Dendritic cell treated with granulocyte-macrophage colony-stimulating factor and Interleukin-4, amounts not matched to agents 40 ng/mL and 50 ng/mL, for 4 days (primary cell): ENCODE measurements around the gene KDM4B.
"Not testable (repeated sequence)": the region's sequence is repeated elsewhere in the genome, so short reads cannot be mapped to it uniquely, and the experiment has no call there.

Experiments used
- H3K27ac Mint-ChIP-seq: one replicate; pipeline ENCODE4 v1.8.0; 2022; ENCODE audit warnings: mild to moderate bottlenecking, mixed read lengths
- H3K27me3 Mint-ChIP-seq: one replicate; pipeline ENCODE4 v1.8.0; 2022; ENCODE audit warnings: mild to moderate bottlenecking, mixed read lengths
- H3K36me3 Mint-ChIP-seq: one replicate; pipeline ENCODE4 v1.8.0; 2022; ENCODE audit warnings: low read depth, mixed read lengths
- H3K4me1 Mint-ChIP-seq: one replicate; pipeline ENCODE4 v1.8.0; 2022; ENCODE audit warnings: low read depth, mixed read lengths
- H3K4me3 Mint-ChIP-seq: one replicate; pipeline ENCODE4 v1.8.0; 2022; ENCODE audit warnings: mild to moderate bottlenecking, moderate library complexity, mixed read lengths
- H3K9me3 Mint-ChIP-seq: one replicate; pipeline ENCODE4 v1.8.0; 2022; ENCODE audit warnings: mixed read lengths
- intact Hi-C: fragments of 100-400 bp; cut with micrococcal nuclease; formaldehyde crosslinking; loops from one replicate; pipeline ENCODE4 v1.15.0; 2022

Gene KDM4B

GRCh38 chr19:5191091-5191490 lies 222.2 kb downstream of the KDM4B start:
- Mint-ChIP-seq H3K4me1 (no peaks in the 10 kb centered on the region), H3K27ac (no peak overlapping the region), H3K4me3 (no peak overlapping the region), H3K36me3 (no peaks in the 10 kb centered on the region), H3K9me3 (no peaks in the 10 kb centered on the region), H3K27me3 (peaks cover 12% of the 10 kb centered on the region)
- intact Hi-C loops, result no loop called here

GRCh38 chr19:5192568-5192967 lies 223.7 kb downstream of the KDM4B start:
- Mint-ChIP-seq H3K27me3 (peaks cover 12% of the 10 kb centered on the region), H3K9me3 (no peaks in the 10 kb centered on the region), H3K4me3 (no peak overlapping the region), H3K4me1 (no peaks in the 10 kb centered on the region), H3K36me3 (no peaks in the 10 kb centered on the region), H3K27ac (no peak overlapping the region)
- intact Hi-C loops, result no loop called here

GRCh38 chr19:5193192-5193591 lies 224.3 kb downstream of the KDM4B start:
- no peaks in the 10 kb centered on the region for H3K4me1 Mint-ChIP-seq
- no peaks in the 10 kb centered on the region for H3K36me3 Mint-ChIP-seq
- peaks cover 12% of the 10 kb centered on the region for H3K27me3 Mint-ChIP-seq
- H3K9me3 Mint-ChIP-seq, result no peaks in the 10 kb centered on the region
- no peak overlapping the region for H3K4me3 Mint-ChIP-seq
- no peak overlapping the region for H3K27ac Mint-ChIP-seq
- intact Hi-C loops, result no loop called here

- H3K36me3 Mint-ChIP-seq, result no peaks in the 10 kb centered on the region
- H3K27ac Mint-ChIP-seq, result no peak overlapping the region
- intact Hi-C loops, result no loop called here
- H3K4me3 Mint-ChIP-seq, result no peak overlapping the region
- H3K27me3 Mint-ChIP-seq, result peaks cover 6% of the 10 kb centered on the region
- H3K9me3 Mint-ChIP-seq, result no peaks in the 10 kb centered on the region
- H3K4me1 Mint-ChIP-seq, result no peaks in the 10 kb centered on the region
Observed at GRCh38 chr19:5194641-5195040, 225.7 kb downstream of the KDM4B start.

GRCh38 chr19:5195587-5195986 lies 226.7 kb downstream of the KDM4B start:
- H3K4me1 Mint-ChIP-seq, H3K27me3 Mint-ChIP-seq, H3K9me3 Mint-ChIP-seq, H3K36me3 Mint-ChIP-seq, H3K4me3 Mint-ChIP-seq, H3K27ac Mint-ChIP-seq, intact Hi-C loops: not testable (repeated sequence)

- H3K27ac Mint-ChIP-seq, result no peak overlapping the region
- no peaks in the 10 kb centered on the region for H3K4me1 Mint-ChIP-seq
- no peak overlapping the region for H3K4me3 Mint-ChIP-seq
- no peaks in the 10 kb centered on the region for H3K36me3 Mint-ChIP-seq
- intact Hi-C loops, result no loop called here
- H3K9me3 Mint-ChIP-seq, result peaks cover 13% of the 10 kb centered on the region
- peaks cover 6% of the 10 kb centered on the region for H3K27me3 Mint-ChIP-seq
Observed at GRCh38 chr19:5196832-5197231, 227.9 kb downstream of the KDM4B start.

GRCh38 chr19:5200844-5201243 lies 231.9 kb downstream of the KDM4B start:
- Mint-ChIP-seq H3K27ac (no peak overlapping the region), H3K27me3 (peaks cover 2% of the 10 kb centered on the region)
- intact Hi-C loops, result no loop called here

GRCh38 chr19:5202553-5202952 lies 233.6 kb downstream of the KDM4B start:
- peaks cover 17% of the 10 kb centered on the region for H3K9me3 Mint-ChIP-seq
- no peak overlapping the region for H3K27ac Mint-ChIP-seq
- no peak overlapping the region for H3K4me3 Mint-ChIP-seq
- peaks cover 2% of the 10 kb centered on the region for H3K27me3 Mint-ChIP-seq
- no peaks in the 10 kb centered on the region for H3K36me3 Mint-ChIP-seq
- no peaks in the 10 kb centered on the region for H3K4me1 Mint-ChIP-seq
- intact Hi-C loops, result no loop called here

More at GRCh38 chr19:5200844-5201243, 231.9 kb downstream of the KDM4B start:
- H3K4me3 Mint-ChIP-seq, result no peak overlapping the region
- no peaks in the 10 kb centered on the region for H3K4me1 Mint-ChIP-seq
- no peaks in the 10 kb centered on the region for H3K36me3 Mint-ChIP-seq
- peaks cover 17% of the 10 kb centered on the region for H3K9me3 Mint-ChIP-seq
